GM12872 (cell line): ENCODE measurements around the gene PGAP3.

Experiments
- CTCF ChIP-seq: IDR thresholded peaks from 3 replicates; pipeline ENCODE4 v1.5.1; 2011; ENCODE audit warnings: low read depth, mild to moderate bottlenecking, low read length, moderate library complexity; ENCODE audit not compliant: insufficient read depth

Gene PGAP3

GRCh38 chr17:39666231-39666600 is 21.6 kb downstream of the PGAP3 start:
- no peak for TF ChIP-seq CTCF

- no peak for TF ChIP-seq CTCF
These were observed 22.1 kb downstream of the PGAP3 start for GRCh38 chr17:39665642-39666224.

GRCh38 chr17:39664581-39665561 is 23.0 kb downstream of the PGAP3 start, which contains the start of gene TCAP:
TCAP (plus strand) TSS chr17:39665349; CDS start chr17:39665360, 11 bp downstream.
- no peak for TF ChIP-seq CTCF

- TF ChIP-seq CTCF = no peak
These were observed 23.9 kb downstream of the PGAP3 start for GRCh38 chr17:39663688-39664580.

GRCh38 chr17:39663340-39663687 is 24.5 kb downstream of the PGAP3 start:
- TF ChIP-seq CTCF = no peak

GRCh38 chr17:39662551-39663339 is 25.1 kb downstream of the PGAP3 start:
- no peak for TF ChIP-seq CTCF
